ENCODE measurements around the gene ERRFI1.

Gene ERRFI1

GRCh38 chr1:8042134-8042533, 16.0 kb upstream of the ERRFI1 start:
- DNase-seq = no peak

GRCh38 chr1:8040586-8040985, 14.5 kb upstream of the ERRFI1 start:
- no peak for DNase-seq

GRCh38 chr1:8039071-8039470, 13.0 kb upstream of the ERRFI1 start:
- no peak for DNase-seq

GRCh38 chr1:8035289-8035688, 9.2 kb upstream of the ERRFI1 start:
- no peak for DNase-seq

GRCh38 chr1:8033322-8033721, 7.2 kb upstream of the ERRFI1 start:
- DNase-seq = no peak

DNA sequence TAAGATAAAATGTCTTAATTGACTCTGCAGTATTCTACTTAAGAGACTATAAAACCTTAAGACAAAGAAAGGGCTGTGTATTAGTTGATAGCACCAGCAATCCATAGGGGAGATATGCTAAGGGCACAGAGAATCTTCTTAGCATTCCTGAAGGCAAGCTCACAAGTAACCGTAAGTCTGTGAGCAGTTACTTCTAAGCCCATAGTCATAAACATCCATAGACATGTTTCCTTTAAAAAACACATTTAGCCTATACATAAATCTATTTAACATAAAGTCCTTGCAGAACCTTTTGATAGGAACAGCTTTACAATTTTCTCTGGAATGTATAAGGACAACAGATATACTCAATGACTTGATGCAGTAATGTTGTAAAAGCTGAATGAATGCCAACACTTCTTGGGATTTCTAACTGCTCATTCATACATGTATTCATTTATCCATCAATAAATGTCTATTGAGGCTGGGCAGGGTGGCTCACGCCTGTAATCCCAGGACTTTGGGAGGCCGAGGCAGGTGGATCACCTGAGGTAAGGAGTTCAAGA, 6.3 kb upstream of the ERRFI1 start:
- no peak for DNase-seq

GRCh38 chr1:8031176-8031785, 5.2 kb upstream of the ERRFI1 start:
- peak; percentile 18 for DNase-seq

DNA sequence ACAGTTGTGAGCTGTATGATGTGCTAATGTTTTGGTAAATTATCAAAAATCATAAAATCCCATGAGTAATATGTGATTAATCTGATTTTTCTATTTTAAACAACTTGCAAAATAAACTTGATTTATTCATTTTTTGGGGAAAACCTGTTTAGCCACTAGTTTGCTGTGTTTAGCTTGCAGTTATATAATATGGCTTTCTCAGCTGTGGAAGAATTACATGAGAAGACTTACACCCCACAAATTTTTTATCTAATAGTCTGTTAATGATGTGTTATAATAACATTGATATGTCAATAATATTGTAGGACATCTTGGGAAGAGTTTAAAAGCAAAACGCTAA, 2.4 kb upstream of the ERRFI1 start:
- no peak for DNase-seq

- DNase-seq = no peak
Observed at GRCh38 chr1:8027748-8028570, 1.9 kb upstream of the ERRFI1 start.

GRCh38 chr1:8026976-8027747, 1.1 kb upstream of the ERRFI1 start:
- no peak for DNase-seq

GRCh38 chr1:8025671-8026144, 401 bp downstream of the ERRFI1 start:
- no peak for DNase-seq

GRCh38 chr1:8025061-8025670, 943 bp downstream of the ERRFI1 start:
- no peak for DNase-seq

DNA sequence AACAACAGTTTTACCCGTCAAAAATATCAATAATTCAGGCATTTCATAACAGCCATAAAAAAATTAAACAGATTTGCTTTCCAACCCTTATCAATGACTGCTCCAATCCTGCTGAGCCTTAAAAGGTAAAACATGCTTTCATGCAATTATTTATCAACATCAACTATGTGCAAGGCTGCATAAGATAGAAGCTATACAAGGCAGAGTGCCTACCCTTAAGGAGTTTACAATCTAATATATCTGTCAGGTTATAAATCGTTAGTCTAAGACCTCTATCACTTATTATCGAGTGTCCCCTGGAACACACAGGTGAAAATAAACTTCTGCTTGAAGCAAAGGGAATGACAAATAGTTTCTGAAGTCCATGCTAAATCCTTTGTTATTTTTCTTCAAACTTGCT, 1.8 kb downstream of the ERRFI1 start:
- DNase-seq = no peak

DNA sequence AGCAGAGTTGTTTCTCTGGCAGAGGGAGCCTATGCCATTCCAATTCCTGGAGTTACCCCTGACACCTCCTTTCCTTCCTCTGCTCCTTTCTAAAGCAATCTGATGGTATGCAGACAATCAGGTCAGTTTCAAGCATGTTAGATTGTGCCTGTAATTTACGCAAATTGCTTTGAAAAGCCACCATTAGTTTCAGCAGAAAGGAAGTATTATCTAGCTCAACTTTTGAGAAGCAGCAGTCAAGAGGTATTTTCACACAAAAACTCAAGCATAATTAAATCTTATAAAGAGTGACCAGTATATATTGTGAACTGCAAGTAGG, 2.2 kb downstream of the ERRFI1 start:
- DNase-seq = no peak

DNA sequence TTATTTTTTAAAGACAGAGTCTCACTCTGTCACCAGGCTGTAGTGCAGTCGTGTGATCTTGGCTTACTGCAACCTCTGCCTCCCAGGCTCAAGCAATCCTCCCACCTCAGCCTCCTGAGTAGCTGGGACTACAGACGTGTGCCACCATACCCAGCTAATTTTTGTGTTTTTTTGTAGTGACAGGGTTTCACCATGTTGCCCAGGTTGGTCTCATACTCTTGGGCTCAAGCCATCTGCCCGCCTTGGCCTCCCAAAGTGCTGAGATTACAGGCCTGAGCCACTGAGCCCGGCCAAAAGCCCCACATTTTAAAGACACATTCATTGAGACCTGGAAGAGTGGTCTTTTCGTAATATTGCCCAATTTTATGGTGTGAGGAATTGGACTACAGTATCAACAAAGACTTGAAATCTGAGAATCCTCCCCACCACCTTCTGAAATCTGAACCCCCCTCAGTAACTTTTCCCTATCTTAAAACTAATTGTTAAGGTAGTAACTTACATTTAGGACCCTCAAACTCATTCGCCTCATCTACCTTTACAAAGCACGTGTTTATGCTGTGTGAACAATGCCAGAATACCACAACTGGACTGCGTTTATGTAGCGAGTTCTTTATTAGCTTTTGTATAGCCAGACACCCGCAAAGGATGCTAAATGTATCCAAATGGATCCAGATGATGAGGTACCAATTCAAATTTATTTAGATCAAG, 2.7 kb downstream of the ERRFI1 start:
- DNase-seq = no peak

DNA sequence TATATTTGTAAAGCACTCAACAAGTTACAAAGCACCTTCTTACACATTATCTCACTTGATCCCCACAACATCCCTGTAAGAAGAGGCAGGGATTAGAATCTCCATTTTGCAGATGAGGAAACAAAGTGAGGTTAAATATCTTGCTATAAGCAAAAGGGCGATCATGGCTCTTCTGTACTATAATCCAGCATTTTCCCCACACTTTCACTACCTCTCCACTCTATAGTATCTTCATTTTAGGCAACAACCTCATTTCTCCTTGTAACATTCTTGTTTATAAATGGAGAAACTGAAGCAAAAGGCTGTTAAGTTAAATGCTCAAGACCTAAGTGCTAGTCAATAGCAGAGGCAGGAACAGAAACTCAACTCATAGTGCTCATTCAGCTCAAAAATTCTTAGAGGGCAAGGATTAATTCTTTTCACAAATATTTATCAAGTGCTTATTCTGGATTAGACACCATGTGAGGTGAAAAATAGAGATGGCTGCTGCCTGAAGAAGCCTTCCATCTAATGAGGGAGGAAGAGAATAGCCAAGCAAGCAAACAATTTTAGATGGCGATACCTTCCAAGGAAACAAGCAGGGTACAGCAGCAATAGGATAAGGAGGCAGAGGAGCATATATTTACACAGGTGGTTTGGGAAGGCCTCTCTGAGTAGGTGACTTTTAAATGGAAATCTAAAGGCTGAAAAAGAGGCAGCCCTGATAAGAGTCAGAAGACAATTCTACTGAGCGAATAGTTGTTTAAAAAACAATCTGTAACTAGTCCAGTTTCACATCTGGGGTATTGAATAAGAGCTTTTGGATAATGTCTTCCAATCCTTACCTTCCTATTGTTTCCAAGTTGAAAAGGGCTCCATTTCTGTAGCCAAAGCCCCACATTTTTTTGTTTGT, 3.5 kb downstream of the ERRFI1 start:
- DNase-seq = no peak

DNA sequence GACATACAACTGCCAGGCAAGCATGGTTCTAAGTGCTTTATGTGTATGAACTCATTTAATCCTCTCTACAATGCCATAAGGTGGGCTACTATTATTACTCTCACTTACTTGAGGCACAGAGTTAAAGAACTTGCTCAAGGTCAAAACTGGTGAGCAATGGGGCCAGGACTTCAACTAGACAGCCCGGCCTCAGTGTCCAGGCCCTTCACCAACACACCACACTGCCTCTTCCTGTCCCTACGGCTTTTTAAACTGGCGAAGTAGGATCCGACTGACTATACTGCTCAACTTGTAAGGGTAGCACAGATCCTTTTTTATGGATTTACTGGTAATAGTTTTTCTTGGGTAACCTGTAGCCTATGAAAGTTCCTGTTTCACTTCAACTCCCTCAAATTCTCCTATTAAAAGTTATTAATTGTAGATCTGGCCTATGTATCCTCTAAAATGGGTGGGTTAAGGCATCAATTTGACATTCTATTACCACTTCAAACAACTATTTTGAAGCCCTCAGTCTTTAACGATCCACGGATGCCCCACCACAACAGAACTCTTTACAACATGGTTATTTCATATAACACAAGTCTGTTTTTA, 4.3 kb downstream of the ERRFI1 start:
- no peak for DNase-seq

DNA sequence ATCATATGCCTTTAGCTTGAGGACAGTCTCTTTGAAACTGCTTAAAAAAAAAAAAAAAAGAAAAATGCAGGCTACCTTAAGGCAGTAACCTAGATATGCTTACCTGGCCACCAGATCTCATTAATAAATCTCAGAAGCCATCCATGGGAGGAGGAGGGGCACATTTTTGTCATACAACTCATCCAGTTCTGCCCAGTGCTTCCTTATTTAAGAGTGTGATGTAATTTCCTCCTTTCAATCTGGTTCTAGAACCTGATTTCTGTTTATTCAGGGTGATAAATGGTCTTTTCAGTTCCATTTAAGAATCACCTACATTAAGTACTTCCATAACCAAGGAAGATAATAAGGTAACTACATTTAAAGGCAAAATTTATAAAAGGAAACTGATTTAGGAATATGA, 6.1 kb downstream of the ERRFI1 start:
- DNase-seq = no peak

DNA sequence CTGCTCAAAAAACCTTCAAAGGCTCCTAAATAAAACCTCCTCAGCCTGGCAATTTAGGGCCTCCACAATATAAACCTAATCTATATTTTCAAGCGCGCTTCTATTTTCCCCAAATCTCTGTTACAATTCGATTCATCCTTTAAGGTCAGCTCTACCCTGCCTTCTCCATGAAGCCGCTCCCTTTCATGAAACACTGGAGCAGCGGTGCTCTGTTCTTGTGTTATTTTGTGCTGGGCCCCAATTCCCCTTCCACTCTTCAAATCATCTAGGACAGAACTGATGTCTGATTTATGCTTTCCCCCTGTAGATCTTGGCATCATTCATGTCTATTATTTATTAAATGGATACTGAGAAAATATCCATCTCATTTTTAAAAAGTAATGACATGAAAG, 6.9 kb downstream of the ERRFI1 start:
- DNase-seq = no peak

DNA sequence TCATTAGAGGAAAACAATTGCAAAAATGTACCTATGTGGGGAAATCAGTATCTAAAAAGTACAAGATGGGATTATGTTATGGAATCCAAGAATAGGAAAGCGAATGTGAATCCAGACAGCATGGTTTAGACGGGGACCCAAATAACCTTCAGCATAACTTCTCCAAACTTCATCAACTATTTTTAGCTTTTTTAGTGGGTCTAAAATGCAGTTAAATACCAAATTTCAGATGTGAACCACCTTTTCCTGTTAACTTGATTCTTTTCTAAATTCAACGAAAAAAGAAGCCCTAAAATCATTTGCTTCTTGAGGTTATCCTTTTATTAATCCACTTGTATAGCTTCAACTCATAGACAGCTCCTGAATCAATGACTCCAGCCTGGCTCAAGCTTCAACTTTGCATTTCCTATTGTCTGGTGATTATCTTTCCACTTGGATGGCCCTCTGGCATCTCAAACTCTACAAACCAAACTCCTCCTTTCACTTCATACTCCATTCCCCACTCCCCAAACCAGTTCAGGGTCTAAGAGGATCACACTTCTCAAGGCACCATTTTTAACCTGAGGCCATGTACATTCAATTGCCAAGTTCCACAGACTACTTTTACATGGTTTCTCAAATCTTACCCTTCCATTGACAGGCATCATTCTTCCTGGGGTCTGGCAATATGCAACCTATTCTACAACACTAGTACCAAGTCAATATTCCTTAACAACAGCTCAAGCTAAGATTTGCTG, 7.4 kb downstream of the ERRFI1 start:
- DNase-seq = no peak

All from activated CD4-positive, alpha-beta T cell treated with anti-CD3 and anti-CD28 coated beads, Interleukin-2, amount 50 U/mL, for 16 hours (primary cell).